ENCODE data around the gene NKTR. TPM values are rescaled to one million over a fixed set of nuclear protein-coding genes. Genes with fewer than 3 reads are reported as not detected.

NKTR gene
- total RNA-seq, 1 donor from 2014 or later: 50.0 TPM

- H3K9me3 Mint-ChIP-seq (ENCODE audit: low read depth): no peaks in the 10 kb centered on the region
- TF ChIP-seq, protein P1, sequence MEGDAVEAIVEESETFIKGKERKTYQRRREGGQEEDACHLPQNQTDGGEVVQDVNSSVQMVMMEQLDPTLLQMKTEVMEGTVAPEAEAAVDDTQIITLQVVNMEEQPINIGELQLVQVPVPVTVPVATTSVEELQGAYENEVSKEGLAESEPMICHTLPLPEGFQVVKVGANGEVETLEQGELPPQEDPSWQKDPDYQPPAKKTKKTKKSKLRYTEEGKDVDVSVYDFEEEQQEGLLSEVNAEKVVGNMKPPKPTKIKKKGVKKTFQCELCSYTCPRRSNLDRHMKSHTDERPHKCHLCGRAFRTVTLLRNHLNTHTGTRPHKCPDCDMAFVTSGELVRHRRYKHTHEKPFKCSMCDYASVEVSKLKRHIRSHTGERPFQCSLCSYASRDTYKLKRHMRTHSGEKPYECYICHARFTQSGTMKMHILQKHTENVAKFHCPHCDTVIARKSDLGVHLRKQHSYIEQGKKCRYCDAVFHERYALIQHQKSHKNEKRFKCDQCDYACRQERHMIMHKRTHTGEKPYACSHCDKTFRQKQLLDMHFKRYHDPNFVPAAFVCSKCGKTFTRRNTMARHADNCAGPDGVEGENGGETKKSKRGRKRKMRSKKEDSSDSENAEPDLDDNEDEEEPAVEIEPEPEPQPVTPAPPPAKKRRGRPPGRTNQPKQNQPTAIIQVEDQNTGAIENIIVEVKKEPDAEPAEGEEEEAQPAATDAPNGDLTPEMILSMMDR (IDR thresholded peaks at IDR 0.05): no peak
Observed at GRCh38 chr3:42662037-42662812, 61.7 kb downstream of the NKTR start.

DNA sequence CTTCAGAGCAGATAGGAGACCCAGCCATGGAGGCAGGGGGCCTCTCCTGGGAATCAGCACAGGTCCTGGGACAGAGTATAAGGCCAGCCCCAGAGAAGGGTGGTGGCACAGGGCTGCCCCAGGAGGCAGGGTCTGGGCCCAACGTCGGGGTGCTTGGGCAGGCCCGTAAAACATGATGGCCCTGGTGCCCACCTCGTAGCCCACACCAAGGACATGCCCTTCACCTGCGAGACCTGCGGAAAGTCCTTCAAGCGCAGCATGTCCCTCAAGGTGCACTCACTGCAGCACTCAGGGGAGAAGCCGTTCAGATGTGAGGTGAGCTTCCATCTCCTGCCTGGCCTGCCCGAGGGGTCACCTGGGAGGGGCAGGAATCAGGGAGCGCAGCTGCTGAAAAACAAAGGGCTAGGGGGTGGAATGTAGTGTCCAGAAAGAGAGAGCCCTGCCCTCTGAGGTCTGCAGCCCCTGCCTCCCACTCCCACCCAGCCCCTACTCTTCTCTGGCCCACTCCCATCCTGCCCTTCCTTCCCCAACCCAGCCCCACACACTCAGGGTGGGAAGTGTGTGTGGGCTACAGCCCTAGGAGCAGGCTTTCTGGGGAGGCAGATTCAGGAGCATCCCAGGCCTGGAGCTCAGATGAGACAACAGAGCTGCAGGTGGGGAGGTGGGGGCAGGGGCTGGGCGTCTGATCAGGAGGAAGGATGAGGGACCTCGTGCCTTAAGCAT is 62.5 kb downstream of the NKTR start:
- Mint-ChIP-seq H3K4me3 (ENCODE audit: unreplicated experiment) (no peak overlapping the region), H3K27ac (ENCODE audit: unreplicated experiment) (no peak overlapping the region), H3K36me3 (ENCODE audit: low read depth) (peaks cover 17% of the 10 kb centered on the region), H3K9me3 (ENCODE audit: low read depth) (no peaks in the 10 kb centered on the region), H3K27me3 (ENCODE audit: low read depth) (no peaks in the 10 kb centered on the region), H3K4me1 (ENCODE audit: low read depth) (peaks cover 9% of the 10 kb centered on the region)
- no peak for DNase-seq (ENCODE audit: low spot score)
- TF ChIP-seq, protein P1 (IDR thresholded peaks at IDR 0.05): no peak

More at GRCh38 chr3:42662037-42662812, 61.7 kb downstream of the NKTR start:
- DNase-seq (ENCODE audit: low spot score): no peak
- no peak overlapping the region for H3K27ac Mint-ChIP-seq (ENCODE audit: unreplicated experiment)
- H3K4me1 Mint-ChIP-seq (ENCODE audit: low read depth): peaks cover 9% of the 10 kb centered on the region
- H3K27me3 Mint-ChIP-seq (ENCODE audit: low read depth): no peaks in the 10 kb centered on the region
- H3K4me3 Mint-ChIP-seq (ENCODE audit: unreplicated experiment): no peak overlapping the region
- peaks cover 18% of the 10 kb centered on the region for H3K36me3 Mint-ChIP-seq (ENCODE audit: low read depth)

DNA sequence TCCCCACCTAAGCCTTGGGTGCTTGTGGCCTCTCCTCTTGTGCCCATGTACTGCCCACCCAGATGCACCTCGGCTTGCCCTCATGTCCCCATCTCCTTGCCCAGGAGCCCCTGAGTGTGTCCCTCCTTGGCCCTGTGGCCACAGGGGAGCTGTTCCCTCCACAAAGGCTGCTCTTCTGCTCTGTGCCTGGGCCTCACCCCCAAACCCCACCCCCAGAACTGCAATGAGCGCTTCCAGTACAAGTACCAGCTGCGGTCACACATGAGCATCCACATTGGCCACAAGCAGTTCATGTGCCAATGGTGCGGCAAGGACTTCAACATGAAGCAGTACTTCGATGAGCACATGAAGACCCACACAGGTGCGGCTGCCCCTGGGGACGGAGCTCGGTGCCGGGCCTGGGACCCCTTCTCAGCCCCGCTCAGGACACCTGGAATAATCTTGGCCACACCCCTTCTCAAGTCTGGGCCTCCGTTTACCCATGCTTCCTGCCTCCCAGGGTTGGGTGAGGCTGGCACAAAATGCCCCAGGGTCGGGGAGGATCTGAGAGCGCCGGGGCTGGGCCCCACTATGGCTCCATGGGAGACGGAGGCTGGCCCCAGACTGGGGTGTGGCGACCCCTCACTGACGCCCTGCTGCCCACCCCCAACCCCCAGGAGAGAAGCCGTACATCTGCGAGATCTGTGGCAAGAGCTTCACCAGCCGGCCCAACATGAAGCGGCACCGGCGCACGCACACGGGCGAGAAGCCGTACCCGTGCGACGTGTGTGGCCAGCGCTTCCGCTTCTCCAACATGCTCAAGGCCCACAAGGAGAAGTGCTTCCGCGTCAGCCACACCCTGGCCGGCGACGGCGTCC is 63.3 kb downstream of the NKTR start:
- H3K27me3 Mint-ChIP-seq (ENCODE audit: low read depth): no peaks in the 10 kb centered on the region
- H3K36me3 Mint-ChIP-seq (ENCODE audit: low read depth): peaks cover 11% of the 10 kb centered on the region
- H3K9me3 Mint-ChIP-seq (ENCODE audit: low read depth): peaks cover 2% of the 10 kb centered on the region
- no peak overlapping the region for H3K4me3 Mint-ChIP-seq (ENCODE audit: unreplicated experiment)
- DNase-seq (ENCODE audit: low spot score): no peak
- H3K27ac Mint-ChIP-seq (ENCODE audit: unreplicated experiment): no peak overlapping the region
- H3K4me1 Mint-ChIP-seq (ENCODE audit: low read depth): peaks cover 9% of the 10 kb centered on the region
- TF ChIP-seq, protein P1 (IDR thresholded peaks at IDR 0.05): no peak

DNA sequence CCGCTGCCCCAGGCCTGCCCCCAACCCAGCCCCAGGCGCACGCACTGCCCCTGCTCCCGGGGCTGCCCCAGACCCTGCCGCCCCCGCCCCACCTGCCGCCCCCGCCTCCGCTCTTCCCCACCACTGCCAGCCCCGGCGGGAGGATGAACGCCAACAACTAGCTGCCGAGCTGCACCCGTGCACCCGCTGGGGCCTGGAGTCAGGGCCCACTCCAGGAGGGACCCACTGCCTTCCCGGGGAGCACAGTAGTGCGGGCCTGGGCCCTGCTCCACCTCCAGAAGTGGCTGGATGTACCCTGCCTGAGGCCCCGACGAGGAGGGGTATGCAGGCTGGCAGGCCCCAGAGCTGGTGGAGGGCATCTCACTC is 63.9 kb downstream of the NKTR start:
- no peak overlapping the region for H3K27ac Mint-ChIP-seq (ENCODE audit: unreplicated experiment)
- H3K4me1 Mint-ChIP-seq (ENCODE audit: low read depth): peaks cover 9% of the 10 kb centered on the region
- H3K27me3 Mint-ChIP-seq (ENCODE audit: low read depth): no peaks in the 10 kb centered on the region
- H3K4me3 Mint-ChIP-seq (ENCODE audit: unreplicated experiment): no peak overlapping the region
- no peak for DNase-seq (ENCODE audit: low spot score)
- TF ChIP-seq, protein P1 (IDR thresholded peaks at IDR 0.05): no peak
- H3K36me3 Mint-ChIP-seq (ENCODE audit: low read depth): peaks cover 9% of the 10 kb centered on the region
- peaks cover 3% of the 10 kb centered on the region for H3K9me3 Mint-ChIP-seq (ENCODE audit: low read depth)
